Sigmoid colon (tissue), 7 donors: ENCODE measurements around the gene FIBCD1. TPM values are rescaled to one million over a fixed set of nuclear protein-coding genes. Genes with fewer than 3 reads are reported as not detected.
A peak's percentile ranks its signal among the peaks of the same experiment; 100 is the strongest.

Experiments
- DNase-seq: peaks from one replicate; pipeline ENCODE4 v3.0.0-alpha.2; 2019
- H3K27ac ChIP-seq, 4 donors: fragments of 200-600 bp; sonication (generic); one replicate each; pipeline ENCODE4 v1.5.1; 2016 to 2019; ENCODE audit warnings: mild to moderate bottlenecking in 1 of 4
- H3K27me3 ChIP-seq, 3 donors: fragments of 200-600 bp; sonication (generic); one replicate each; pipeline ENCODE4 v1.5.1; 2019; ENCODE audit warnings: mild to moderate bottlenecking in 1 of 3
- H3K36me3 ChIP-seq, 4 donors: fragments of 200-600 bp; sonication (generic); one replicate each; pipeline ENCODE4 v1.5.1; 2016 to 2019
- H3K4me1 ChIP-seq, 4 donors: fragments of 200-600 bp; sonication (generic); one replicate each; pipeline ENCODE4 v1.5.1; 2017 to 2019
- H3K4me3 ChIP-seq, 4 donors: fragments of 200-600 bp; sonication (generic); one replicate each; pipeline ENCODE4 v1.5.1; 2017 to 2019; ENCODE audit warnings: mild to moderate bottlenecking in 2 of 4, moderate library complexity in 1 of 4
- H3K9me3 ChIP-seq, 4 donors: fragments of 200-600 bp in 3 of 4; sonication (generic) in 3 of 4; one replicate each; pipeline versions ENCODE4 v1.5.1 to v1.6.1; 2013 to 2019
- EP300 ChIP-seq, 4 donors: sonication (generic); formaldehyde crosslinking; IDR thresholded peaks; one replicate each; pipeline ENCODE4 v1.6.1; 2017; ENCODE audit warnings: antibody characterized with exemption in 4 of 4
- POLR2A ChIP-seq, 2 donors: fragments of 450-650 bp; IDR thresholded peaks; one replicate each; pipeline ENCODE4 v1.6.1; 2016; ENCODE audit warnings: antibody characterized with exemption in 2 of 2, mild to moderate bottlenecking in 2 of 2, moderate library complexity in 2 of 2
- POLR2AphosphoS5 ChIP-seq, 4 donors: sonication (generic); formaldehyde crosslinking; IDR thresholded peaks; one replicate each; pipeline ENCODE4 v1.6.1; 2017; ENCODE audit warnings: antibody characterized with exemption in 4 of 4
- WGBS, 2 donors: extraction: QIAGEN DNeasy Blood & Tissue Kit; methylation state at CpG; one replicate each; pipeline ENCODE4 v1.1.7; 2013; 5-methylcytosine and 5-hydroxymethylcytosine counted together
- intact Hi-C: fragments of 100-400 bp; cut with DNase I; formaldehyde crosslinking; loops from one replicate; pipeline ENCODE4 v1.15.1; 2023
- polyA plus RNA-seq, 3 donors: library from polyadenylated mRNA; stranded (reverse); fragments of 200-250 nt; gene quantifications; one replicate each; pipeline ENCODE4 v1.2.3, GENCODE V29; 2013
- total RNA-seq, 4 donors: library from RNA; depleted of rRNA; stranded (reverse); fragments of >200 nt; gene quantifications; one replicate each; pipeline ENCODE4 v1.1.0, GENCODE V29; 2016
- TF ChIP-seq, protein P1 (sequence below), 4 experiments: fragments of 450-650 bp in 3 of 4; fragments of 200-600 bp in 1 of 4; IDR thresholded peaks; one replicate each; pipeline ENCODE4 v1.5.1; 2016 to 2019; ENCODE audit warnings: antibody characterized with exemption in 4 of 4, mild to moderate bottlenecking in 3 of 4, moderate library complexity in 2 of 4
- donor health status: healthy with polysubstance abuse.
- donor health status: Bipolar disorder and iron deficiency.
- donor health status: healthy.

The FIBCD1 gene, protein sequence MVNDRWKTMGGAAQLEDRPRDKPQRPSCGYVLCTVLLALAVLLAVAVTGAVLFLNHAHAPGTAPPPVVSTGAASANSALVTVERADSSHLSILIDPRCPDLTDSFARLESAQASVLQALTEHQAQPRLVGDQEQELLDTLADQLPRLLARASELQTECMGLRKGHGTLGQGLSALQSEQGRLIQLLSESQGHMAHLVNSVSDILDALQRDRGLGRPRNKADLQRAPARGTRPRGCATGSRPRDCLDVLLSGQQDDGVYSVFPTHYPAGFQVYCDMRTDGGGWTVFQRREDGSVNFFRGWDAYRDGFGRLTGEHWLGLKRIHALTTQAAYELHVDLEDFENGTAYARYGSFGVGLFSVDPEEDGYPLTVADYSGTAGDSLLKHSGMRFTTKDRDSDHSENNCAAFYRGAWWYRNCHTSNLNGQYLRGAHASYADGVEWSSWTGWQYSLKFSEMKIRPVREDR
- total RNA-seq (under 1 TPM in 1 of 4 donors, not detected in 3; 0.36 TPM), polyA plus RNA-seq (10 to 100 TPM in 2 of 3 donors, 1 to 10 TPM in 1; 9.6 to 11.9 (median 11.6) TPM)

DNA sequence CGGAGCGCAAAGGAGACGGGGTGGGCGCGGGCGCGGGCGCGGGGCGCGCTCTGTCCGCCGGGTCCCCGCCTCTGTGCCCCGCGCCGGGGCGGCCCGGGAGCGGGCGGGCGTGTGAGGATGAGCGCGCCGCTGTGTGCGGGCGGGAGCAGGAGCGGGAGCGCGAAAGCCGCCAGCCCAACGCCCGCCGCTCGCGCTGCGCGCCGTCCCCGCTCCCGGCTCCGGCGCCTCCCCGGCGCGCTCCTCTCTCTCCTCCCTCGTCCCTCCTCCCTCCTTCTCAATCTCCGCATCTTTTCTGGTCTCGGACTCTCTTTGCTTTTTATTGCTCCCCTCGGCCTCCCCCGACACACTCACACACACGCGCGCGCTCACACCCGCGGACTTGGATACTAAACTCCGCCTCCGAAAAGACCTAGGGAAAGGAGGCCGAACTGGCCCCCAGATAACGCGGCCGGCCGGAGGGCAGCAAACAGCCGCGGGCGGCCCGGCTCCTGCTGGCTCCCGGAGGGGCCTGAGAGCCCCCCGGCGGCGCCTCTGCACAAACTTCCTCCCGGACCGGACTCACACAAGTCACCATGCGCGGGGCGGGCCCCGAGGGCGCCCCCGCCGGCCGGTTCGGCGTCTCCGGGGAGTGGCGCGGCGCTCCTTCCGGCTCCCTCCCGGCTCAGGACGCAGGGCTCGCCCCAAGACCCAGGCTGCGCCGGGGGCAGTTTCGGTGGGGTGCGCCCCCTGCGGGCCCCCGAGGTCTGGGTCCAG, at the start of gene FIBCD1:
Gene FIBCD1, minus strand, starts transcription at position 596 of the 753 bp plus-strand sequence. CDS start 640 bp downstream, outside the sequence.
- intact Hi-C loops: loop anchor here (5.0 kb wide), 1 partner anchor 172 kb away; no protein-coding TSS in a partner anchor
- Histone ChIP-seq H3K4me1 (peaks cover 0 to 43% (median 29%) of the 10 kb centered on the region in 4 donors), H3K36me3 (no peaks in the 10 kb centered on the region), H3K27ac (no peak within 1 kb of the TSS), H3K27me3 (peaks cover 33 to 83% (median 72%) of the 10 kb centered on the region in 3 donors), H3K9me3 (no peaks in the 10 kb centered on the region), H3K4me3 (peak within 1 kb of the TSS in 3 of 4 donors; percentile 33 to 53 (median 51))
- no peak for DNase-seq
- TF ChIP-seq, protein P1, sequence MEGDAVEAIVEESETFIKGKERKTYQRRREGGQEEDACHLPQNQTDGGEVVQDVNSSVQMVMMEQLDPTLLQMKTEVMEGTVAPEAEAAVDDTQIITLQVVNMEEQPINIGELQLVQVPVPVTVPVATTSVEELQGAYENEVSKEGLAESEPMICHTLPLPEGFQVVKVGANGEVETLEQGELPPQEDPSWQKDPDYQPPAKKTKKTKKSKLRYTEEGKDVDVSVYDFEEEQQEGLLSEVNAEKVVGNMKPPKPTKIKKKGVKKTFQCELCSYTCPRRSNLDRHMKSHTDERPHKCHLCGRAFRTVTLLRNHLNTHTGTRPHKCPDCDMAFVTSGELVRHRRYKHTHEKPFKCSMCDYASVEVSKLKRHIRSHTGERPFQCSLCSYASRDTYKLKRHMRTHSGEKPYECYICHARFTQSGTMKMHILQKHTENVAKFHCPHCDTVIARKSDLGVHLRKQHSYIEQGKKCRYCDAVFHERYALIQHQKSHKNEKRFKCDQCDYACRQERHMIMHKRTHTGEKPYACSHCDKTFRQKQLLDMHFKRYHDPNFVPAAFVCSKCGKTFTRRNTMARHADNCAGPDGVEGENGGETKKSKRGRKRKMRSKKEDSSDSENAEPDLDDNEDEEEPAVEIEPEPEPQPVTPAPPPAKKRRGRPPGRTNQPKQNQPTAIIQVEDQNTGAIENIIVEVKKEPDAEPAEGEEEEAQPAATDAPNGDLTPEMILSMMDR (IDR thresholded peaks at IDR 0.05): no peak
- TF ChIP-seq POLR2A (IDR thresholded peaks at IDR 0.05): no peak
- no peak for TF ChIP-seq POLR2AphosphoS5 (IDR thresholded peaks at IDR 0.05)
- TF ChIP-seq EP300 (IDR thresholded peaks at IDR 0.05): no peak
- 0 to 1% methylated on average over 98 of the region's 98 CpGs for WGBS, 2 donors

DNA sequence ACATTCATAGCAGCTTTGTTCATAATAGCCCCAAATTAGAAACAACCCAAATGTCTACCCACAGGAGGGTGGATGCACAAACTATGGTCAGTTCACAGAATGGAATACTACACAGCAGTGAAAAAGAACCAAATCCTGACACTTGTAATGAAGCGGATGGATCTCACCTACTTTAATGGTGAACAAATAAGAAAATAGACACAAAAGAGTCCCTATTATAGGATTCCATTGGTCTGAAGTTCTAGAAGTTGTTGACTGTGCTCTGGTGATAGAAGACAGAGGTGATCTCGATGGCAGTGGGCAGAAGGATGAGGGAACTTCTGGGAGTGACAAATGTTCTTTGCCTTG, 49.3 kb upstream of the FIBCD1 start:
- Histone ChIP-seq H3K9me3 (no peaks in the 10 kb centered on the region), H3K36me3 (no peaks in the 10 kb centered on the region), H3K27ac (no peak overlapping the region), H3K4me3 (no peak overlapping the region), H3K4me1 (no peaks in the 10 kb centered on the region), H3K27me3 (peaks cover 0 to 12% (median 0%) of the 10 kb centered on the region in 3 donors)
- TF ChIP-seq EP300 (IDR thresholded peaks at IDR 0.05) (no peak), POLR2A (IDR thresholded peaks at IDR 0.05) (no peak), POLR2AphosphoS5 (IDR thresholded peaks at IDR 0.05) (no peak)
- TF ChIP-seq, protein P1 (IDR thresholded peaks at IDR 0.05): no peak
- intact Hi-C loops: no loop called here
- 76 to 91% methylated on average over 2 of the region's 2 CpGs for WGBS, 2 donors
- DNase-seq: no peak

DNA sequence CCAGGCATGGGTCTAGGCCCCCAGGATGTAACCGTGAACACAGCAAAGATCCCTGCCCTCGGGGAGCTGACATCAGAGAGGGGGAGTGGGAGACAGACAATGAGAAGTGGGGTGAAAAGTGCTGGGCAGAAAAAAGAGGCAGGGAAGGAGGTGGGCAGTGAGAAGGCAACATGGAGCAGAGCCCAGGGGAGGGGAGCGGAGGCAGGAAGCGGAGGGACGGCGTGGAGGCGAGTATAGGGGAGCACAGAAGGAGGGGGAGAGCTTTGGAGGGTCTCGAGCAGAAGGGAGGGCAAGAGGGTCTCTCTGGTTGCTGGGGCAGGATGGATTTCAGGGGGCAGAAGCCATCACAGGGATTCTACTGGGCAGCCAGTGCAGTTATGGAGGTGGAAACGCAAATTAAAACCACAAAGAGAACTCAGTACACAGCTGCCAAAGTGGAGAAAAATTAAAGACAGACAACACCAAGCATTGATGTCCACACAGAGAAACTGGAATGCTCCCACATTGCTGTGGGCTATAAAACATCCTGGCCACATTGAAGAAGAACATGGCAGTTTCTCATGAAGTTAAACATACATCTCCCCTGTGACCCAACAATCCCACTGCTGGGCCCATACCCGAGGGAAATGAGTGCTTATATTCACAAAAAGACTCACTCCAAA, 48.8 kb upstream of the FIBCD1 start:
- Histone ChIP-seq H3K27me3 (peaks cover 0 to 12% (median 0%) of the 10 kb centered on the region in 3 donors), H3K27ac (no peak overlapping the region), H3K36me3 (no peaks in the 10 kb centered on the region), H3K9me3 (no peaks in the 10 kb centered on the region), H3K4me1 (no peaks in the 10 kb centered on the region), H3K4me3 (no peak overlapping the region)
- no peak for TF ChIP-seq POLR2AphosphoS5 (IDR thresholded peaks at IDR 0.05)
- no peak for TF ChIP-seq POLR2A (IDR thresholded peaks at IDR 0.05)
- TF ChIP-seq, protein P1 (IDR thresholded peaks at IDR 0.05): no peak
- no peak for TF ChIP-seq EP300 (IDR thresholded peaks at IDR 0.05)
- no peak for DNase-seq
- WGBS, 2 donors: 71 to 72% methylated on average over 10 of the region's 10 CpGs
- intact Hi-C loops: no loop called here

DNA sequence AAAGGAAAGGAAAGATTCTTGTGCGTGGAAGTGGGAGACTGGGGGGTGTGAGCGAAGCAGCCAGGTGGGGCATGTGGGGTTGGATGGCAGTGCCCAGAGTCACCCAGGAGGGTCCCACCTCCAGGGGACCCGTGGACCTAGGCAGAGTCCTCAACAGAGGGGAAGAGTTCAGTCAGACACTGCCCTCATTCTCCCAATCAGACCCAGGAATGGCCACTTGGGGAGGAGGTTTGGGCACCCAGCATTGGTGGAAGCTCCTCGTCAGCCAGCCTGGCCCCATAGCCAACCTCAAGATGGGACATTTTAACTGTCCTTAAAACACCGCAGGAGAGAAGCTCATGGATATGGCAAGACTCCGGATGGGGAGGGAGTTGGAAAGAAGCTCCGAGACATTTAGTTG, 48.0 kb upstream of the FIBCD1 start:
- TF ChIP-seq POLR2AphosphoS5 (IDR thresholded peaks at IDR 0.05) (no peak), EP300 (IDR thresholded peaks at IDR 0.05) (no peak), POLR2A (IDR thresholded peaks at IDR 0.05) (no peak)
- TF ChIP-seq, protein P1 (IDR thresholded peaks at IDR 0.05): no peak
- no peak overlapping the region for H3K27ac ChIP-seq

More for the DNA sequence above, 48.0 kb upstream of the FIBCD1 start:
- Histone ChIP-seq H3K36me3 (no peaks in the 10 kb centered on the region), H3K4me1 (no peaks in the 10 kb centered on the region), H3K27me3 (peaks cover 0 to 12% (median 0%) of the 10 kb centered on the region in 3 donors), H3K9me3 (no peaks in the 10 kb centered on the region), H3K4me3 (no peak overlapping the region)
- intact Hi-C loops: no loop called here
- no peak for DNase-seq
- WGBS, 2 donors: 77 to 81% methylated on average over 7 of the region's 7 CpGs
